ENCODE data around the gene FKBP2.

Gene FKBP2

DNA sequence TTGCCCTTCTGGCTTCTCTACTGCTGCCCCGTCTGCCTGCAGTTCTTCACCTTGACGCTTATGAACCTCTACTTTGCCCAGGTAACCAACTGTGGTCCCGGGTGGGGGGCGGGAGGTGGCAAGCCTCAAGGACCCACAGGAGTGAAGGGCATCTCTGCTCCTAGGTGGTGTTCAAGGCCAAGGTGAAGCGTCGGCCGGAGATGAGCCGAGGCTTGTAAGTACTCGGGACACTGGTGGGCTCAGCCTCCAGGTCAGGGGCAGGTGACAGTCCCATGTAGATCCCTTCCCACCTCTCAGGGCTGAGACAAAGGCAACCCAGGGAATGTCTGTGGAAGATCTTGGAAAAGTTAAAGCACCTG is 45.9 kb downstream of the FKBP2 start:
- no peak for DNase-seq

DNA sequence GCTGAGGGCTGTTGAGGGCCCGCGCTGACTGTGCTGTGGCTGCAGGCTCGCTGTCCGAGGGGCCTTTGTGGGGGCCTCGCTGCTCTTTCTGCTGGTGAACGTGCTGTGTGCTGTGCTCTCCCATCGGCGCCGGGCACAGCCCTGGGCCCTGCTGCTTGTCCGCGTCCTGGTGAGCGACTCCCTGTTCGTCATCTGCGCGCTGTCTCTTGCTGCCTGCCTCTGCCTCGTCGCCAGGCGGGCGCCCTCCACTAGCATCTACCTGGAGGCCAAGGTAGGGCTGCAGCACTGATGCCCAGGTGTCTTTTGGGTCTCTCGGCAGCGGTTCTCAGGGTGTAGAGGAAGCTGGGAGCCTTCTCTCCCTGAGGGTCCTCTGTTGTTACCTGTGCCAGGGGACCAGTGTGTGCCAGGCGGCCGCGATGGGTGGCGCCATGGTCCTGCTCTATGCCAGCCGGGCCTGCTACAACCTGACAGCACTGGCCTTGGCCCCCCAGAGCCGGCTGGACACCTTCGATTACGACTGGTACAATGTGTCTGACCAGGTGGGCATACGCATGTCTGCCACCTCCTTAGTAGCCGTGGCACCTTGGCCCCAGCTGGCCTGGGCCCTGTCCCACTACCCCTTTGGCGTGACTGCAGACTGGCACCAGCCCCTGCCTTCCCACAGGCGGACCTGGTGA is 46.9 kb downstream of the FKBP2 start:
- DNase-seq = no peak

DNA sequence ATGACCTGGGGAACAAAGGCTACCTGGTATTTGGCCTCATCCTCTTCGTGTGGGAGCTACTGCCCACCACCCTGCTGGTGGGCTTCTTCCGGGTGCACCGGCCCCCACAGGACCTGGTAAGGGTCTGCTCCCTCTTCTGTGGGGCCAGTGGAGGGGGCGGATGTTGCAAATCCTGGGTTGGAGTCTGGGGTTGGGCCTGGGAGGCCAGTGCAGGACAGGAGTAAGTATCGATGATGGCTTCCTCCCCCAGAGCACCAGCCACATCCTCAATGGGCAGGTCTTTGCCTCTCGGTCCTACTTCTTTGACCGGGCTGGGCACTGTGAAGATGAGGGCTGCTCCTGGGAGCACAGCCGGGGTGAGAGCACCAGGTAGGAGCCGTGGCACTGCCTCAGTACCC is 47.5 kb downstream of the FKBP2 start:
- no peak for DNase-seq

DNA sequence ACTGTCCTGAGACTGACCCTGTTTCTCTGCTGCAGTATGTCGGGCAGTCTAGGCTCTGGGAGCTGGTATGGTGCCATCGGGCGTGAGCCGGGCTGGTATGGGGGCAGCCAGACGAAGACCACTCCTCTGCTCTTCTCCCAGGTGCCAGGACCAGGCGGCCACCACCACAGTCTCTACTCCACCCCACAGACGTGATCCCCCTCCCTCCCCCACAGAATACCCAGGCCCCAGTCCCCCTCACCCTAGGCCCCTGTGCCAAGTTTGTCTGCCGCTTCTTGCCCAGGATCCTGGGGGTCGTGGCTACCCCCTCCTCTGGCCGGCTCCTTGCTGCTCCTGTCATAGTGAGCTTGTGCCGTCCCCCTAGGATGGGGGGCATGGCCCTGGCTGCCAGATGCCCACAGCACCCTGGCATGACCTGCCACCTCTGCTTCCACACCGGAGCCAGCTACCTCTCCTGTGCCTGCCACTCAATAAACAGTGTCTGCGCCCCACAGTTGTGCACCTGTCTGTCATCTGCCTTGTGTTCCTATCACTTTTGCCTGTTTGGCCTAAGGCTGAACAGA is 48.2 kb downstream of the FKBP2 start:
- DNase-seq = no peak

DNA sequence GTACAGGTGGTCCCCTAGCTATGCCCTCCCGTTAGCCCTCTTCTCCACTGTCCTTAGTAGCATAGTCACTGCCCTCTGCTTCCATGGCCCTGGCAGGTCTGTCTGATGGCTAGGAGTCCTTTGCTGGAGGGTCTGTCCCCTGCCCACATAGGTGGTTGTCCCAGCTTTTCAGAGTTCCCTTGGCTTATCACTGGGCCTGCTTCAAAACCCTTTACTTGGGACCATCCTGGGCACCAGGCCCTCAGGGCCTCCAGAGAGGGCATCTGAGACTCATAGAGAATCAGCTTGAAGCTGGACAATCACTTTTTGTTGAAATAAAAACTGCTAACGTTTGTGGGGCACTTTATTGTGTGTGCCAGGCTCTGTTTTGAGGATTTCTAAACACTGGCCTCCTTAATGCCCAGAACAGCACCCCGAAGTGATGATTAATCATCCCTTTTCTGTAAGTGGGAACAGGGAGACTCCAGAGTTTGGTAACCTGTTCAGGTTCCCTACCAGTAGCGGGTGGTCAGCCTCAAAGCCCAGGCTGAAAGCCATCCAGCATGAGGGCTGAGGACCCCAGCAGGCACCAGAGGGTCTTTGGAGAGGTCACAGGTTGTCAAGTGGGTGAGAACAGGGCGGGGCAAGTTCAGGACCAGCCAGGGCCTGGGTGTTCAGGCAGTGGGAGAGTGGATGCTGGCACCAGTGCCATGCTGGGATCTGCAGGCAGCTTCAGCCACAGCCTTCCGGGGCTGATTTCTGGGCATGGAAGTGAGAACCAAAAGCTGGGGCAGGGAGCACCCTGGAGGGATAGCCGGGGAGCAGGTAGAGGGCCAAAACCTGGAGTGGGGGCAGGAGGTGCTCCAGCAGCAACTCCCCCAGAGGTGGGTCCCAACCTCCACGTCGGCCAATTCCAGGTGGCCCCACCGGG is 49.7 kb downstream of the FKBP2 start:
- DNase-seq = no peak

DNA sequence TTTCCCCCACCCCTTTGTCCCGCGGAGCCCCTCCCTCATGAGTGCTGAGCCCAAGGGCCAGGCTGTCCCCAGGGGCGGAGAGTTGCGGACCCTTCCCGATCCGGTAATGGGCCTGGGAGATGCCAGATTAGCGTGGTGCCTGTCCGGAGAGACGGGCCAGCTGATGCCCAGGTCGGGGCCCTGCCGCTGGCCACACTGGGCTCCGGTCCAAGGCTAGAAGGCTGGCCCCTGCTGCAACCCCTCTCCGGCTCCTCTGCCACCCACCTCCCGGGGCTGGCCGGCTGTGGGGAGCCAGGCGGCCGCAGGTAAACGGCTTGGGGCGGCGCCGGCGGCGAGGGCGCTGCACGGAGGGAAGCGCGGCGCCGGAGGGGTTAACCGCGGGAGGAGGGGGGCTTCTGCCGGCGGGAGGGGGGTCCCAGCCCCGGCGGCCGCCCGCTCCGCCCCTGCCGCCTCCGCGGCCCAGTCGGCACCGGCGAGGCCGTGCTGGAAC is 50.4 kb downstream of the FKBP2 start, which contains the start of gene KCNK4:
Gene KCNK4, plus strand, starts transcription at position 41 of the 490 bp plus-strand sequence. CDS start 1,717 bp downstream, outside the sequence.
- no peak for DNase-seq

DNA sequence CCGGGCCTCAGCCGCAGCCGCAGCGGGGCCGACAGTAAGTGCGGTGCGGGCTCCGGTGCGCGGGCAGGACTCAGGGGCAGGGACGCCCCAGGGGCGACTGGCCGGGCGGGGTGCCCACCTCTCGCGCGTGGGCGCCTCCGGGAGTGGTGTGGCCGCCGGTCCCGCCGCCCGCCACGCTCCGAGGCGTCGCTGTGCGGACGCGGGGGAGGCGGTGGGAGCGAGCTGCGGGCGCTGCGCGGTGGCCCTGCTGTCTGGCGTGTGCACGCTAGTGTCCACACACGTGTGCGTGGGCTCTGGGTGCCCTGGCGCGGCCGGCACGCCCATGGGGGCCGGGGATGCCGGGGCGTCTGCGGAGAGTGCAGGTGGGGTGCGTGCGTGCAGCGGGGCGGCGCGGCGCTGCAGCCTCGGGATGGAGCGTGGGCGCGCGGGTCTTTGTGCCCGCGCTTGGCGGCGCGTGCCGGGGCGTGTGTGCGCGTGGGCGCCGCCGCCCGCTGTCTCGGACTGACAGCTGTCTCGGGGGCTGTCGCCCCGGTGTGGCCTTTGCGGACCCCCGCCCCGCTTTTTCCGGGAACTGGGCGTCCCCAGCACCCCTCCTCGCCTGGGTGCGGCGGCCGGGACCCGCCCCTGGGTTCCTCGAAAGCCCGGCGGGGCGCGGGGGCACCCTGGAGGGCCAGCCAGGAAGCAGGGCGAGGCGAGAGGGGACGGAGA is 51.0 kb downstream of the FKBP2 start:
- DNase-seq = no peak

DNA sequence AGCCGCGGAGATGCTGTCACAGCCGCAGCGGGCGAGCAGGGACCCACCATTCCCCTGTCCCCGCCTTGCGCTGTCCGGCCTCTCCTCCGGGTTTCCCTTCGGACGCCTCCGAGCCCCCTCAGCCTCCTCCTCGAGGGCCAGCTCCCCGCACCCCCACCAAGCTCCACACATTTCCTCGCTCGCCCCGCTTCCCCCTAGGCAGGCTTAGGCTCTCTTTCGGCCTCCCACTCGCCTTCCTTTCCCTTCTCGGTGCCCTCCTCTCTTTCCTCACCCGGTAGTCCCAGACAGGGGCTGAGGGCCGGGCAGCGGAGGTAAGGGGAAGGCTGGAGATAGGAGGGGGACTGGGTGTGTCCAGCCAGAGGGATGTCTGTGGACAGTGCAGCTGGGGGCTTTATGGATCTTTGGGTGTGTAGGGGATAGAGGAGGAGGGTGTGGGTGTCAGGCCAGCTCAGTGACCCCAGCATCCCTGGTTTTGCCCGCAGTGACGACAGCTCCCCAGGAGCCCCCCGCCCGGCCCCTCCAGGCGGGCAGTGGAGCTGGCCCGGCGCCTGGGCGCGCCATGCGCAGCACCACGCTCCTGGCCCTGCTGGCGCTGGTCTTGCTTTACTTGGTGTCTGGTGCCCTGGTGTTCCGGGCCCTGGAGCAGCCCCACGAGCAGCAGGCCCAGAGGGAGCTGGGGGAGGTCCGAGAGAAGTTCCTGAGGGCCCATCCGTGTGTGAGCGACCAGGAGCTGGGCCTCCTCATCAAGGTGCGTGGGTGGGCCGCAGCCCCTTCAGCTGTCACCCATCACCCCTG is 51.8 kb downstream of the FKBP2 start:
- DNase-seq = no peak

Data from activated effector memory CD4-positive, alpha-beta T cell treated with anti-CD3 and anti-CD28 coated beads, Interleukin-2, amount 50 U/mL, for 16 hours (primary cell).